ENCODE measurements around the gene ITPR3. TPM values are rescaled to one million over a fixed set of nuclear protein-coding genes. Genes with fewer than 3 reads are reported as not detected.
A peak's percentile ranks its signal among the peaks of the same experiment; 100 is the strongest.
"Not testable (repeated sequence)": the region's sequence is repeated elsewhere in the genome, so short reads cannot be mapped to it uniquely, and the experiment has no call there.

ITPR3 gene
- total RNA-seq, 1 donor from 2014 or later = 15.7 TPM

DNA sequence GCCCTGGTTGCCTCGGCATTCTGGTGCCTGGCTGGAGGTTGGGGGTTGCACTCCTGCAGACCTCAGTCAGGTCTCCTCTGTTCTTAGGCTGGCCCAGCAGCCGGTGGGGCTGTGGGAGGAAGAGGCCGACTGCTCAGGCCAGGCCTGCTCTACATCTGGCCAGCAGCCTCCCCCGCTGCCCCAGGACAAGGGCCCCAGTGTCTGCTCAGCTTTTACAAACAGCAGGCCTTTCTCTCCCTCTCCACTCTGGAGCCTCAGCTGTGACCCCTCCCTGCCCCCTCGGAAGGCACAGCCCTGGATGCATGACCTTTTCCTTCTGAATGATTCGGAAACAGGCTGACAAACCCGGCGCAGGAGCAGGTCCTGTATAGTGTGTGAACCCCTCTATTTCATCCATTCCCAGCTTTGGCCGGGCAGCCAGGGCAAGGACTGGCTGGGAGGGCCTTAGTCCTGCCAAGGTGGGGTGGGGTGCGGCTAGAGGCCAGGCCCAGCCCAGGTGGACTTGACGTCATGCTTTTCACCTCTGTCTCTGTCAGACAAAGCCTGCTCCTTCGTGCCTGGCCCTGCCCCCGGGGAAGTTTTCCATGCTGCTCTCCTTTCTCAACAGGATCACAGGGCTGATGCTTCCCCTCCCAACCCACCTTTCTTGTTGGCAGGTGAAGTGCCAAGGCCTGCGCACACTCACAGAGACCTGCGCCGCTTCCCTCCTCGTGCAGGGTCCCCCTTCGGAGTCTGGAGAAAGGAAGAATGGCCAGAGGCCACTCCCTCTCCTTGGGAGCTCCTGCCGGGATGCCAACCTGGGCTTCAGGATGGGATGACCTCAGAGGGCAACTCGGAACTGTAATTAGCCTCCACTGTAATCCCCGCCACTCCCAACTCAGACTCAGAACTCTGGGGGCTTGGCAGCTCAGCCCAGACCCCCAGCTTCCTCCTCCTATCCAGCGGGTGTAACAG, 10.1 kb upstream of the ITPR3 start:
- no peak for DNase-seq (ENCODE audit: low read depth)

GRCh38 chr6:33613146-33613794, 7.9 kb upstream of the ITPR3 start:
- DNase-seq (ENCODE audit: low read depth) = peak; percentile 93

DNA sequence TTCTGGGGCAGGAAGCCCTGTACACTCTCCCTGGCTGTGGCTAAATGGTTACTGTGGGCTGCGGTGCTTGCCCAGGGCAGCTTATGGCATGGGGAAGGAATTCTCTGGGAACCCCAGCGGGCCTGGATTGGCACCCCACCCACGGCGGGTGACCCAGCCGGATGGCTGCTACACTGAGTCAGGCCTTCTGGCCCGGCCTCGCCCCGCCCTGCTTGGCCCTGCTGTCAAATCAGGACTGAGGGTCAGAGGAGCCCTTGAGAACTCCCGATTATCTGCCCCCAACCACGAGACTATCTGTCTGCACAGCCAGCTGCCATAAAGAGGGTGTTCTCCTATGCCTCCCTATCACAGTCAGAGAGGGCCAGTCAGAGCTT, 7.3 kb upstream of the ITPR3 start:
- DNase-seq (ENCODE audit: low read depth) = peak; percentile 97

DNA sequence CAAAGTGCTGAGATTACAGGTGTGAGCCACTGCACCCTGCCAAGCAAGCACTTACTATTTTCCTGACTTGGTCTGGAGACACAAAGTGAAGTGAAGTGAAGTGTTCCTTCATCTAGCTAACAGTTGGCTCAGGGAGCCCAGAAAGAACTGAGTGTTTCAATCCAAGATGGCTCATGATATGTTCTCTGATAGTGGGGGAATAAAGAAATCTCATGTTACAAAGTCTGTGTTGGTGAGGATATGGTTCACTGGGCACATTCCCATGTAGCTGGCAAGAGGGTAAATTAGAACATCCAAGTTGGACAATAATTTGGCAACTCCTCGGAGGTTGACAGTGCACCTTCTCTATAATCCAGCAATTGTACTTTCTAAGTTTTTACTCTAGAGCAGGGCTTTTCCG, 5.0 kb upstream of the ITPR3 start:
- DNase-seq (ENCODE audit: low read depth) = no peak

DNA sequence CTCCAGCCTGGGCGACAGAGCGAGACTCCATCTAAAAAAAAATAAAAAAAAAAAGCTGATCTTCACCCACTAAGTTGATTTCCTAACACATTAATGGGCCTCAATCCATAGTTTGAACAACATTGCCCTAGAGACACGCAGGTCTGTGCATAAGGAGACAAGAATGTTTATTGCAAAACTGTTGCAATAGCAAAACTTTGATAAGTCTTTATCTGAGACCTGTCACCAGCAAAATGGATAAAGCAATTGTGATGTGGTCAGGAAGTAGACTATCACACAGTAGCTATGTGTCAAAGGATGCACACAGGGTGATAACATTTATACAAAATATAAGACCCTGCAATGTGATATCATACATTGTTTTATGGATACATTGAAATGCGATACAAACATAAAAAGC, 4.2 kb upstream of the ITPR3 start:
- no peak for DNase-seq (ENCODE audit: low read depth)

DNA sequence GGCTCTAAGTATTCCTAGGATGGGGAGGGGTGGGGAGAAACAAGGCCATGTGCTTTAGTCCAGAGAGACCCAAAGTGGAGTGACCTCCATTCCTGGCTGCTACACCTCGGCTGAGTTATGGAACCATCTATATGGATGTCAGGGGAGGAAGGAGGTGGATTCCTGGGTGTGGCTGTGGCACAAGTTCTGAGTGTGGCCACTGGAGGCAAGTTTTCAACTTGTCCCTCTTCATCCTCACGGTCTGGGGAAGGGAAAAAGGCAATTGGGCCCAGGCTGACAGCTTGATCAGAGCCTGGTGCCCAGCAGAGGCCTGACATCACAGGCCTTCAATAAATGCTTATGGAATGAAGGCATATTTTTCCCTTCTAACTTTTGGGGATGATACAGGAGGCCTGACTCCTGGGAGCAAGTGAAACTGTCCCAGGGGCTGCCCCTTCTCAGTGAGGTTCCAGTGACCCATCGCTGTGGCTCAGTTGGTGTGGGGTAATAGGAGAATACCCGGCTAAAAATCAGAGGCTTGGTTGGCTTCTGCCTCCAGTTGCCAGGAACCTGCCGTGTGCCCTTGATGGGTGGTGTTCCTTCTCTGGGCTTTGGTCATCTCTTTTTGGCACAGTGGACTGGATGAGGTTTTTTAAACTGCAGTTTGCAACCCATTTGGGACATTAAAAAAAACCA, 1.8 kb upstream of the ITPR3 start:
- peak; percentile 26 for DNase-seq (ENCODE audit: low read depth)

DNA sequence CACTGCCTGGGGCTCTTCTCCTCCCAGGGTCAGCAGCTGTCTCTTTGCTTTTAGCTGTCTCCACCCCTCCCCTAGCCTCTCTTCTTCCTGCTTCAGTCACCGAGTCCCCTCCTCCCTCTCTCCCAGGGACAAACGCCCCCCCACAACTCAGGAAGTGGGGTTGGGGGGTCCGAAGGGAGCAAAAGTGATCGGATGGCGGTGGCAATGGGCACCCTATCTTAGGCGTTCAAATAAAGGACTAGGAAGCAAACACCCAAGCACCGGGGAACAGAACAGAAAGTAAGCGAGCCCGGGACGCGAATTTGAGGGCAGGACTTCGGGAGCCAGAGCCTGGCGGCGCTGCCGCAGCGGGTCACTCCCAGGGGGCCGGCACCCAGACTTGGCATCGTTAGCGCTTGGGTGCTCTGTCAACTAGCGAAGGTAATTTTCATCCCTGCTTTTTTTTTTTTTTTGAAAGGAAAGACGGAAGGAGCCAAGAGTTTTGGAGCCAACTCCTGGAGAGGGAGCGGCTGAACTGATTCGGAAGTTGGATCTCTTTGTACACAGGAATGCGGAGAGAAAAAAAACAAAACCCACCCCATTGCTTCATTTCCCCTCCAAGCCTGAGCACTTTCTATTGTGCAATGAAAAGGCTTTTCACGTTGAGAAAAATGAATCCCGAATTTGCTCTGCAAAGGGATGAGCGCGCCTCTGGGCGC, 815 bp upstream of the ITPR3 start:
- DNase-seq (ENCODE audit: low read depth) = peak; percentile 71

GRCh38 chr6:33621711-33622388, 728 bp downstream of the ITPR3 start:
- DNase-seq (ENCODE audit: low read depth) = no peak

DNA sequence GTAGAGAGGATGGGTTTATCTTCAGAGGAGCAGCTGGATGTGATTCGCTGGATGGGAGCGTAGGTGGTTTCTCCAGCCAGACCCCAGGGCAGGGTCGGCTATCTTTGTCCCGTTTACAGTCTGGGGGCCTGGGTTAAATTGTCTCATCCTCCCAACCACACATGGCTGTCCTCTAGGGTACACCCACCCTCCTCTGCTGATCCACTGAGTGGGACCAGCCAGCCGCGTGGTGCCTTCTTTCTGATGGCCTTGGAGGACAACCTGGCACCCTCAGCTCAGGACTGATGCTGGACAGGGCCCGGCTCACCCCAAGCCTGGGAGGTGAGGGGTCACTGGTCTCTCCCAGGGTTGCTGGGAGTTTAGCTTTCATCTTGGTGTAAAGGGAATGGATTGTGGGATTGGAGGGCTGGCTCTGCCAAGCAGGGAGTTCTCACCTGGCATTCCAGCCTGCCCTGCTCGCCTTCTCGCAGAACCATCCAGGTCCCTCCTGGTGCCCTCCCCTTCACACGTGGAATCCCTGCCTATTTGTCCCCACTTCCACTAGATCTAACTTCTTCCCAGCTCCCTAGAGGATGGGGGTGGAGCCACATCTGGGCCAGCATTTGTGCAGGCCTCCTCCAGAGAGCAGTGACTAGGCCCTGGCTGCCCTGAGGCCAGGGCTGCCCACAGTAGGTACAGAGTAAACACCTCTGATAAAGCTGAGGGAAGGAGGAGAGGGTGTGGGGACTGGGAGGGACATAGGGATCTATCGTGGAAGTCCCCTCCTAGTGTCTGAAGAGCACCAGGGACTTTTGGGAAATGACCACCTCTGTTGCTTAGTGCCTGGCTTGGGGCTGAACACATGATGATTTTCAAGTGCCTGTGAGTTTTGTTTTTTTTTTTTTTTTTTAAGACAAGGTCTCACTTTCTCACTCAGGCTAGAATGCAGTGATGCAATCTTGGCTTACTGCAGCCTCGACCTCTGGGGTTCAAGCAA, 1.6 kb downstream of the ITPR3 start:
- no peak for DNase-seq (ENCODE audit: low read depth)

DNA sequence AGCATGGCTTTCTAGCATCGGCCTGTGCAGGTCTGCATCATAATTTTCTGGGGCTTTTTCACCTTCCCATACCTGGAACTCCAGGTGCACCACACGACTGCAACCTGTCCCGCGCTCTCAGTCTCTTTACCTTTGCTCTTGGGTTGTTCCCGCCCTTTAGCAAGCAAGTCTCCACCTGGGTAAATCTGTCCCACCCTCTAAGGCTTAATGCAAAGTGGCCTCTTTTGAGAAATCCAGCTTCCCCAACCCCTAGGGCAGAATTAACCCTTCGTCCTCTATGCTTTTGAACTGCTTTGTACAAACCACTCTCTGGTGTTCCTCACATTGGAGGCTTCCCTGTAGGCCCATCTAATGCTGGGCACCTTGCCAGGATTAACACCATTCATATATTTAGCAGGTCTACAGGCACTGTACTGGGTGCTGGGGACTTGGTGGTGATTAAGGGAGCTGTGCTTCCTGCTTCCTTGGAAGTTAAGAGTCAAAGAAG, 2.8 kb downstream of the ITPR3 start:
- DNase-seq (ENCODE audit: low read depth) = no peak

- no peak for DNase-seq (ENCODE audit: low read depth)
Observed at GRCh38 chr6:33624856-33625255, 3.7 kb downstream of the ITPR3 start.

DNA sequence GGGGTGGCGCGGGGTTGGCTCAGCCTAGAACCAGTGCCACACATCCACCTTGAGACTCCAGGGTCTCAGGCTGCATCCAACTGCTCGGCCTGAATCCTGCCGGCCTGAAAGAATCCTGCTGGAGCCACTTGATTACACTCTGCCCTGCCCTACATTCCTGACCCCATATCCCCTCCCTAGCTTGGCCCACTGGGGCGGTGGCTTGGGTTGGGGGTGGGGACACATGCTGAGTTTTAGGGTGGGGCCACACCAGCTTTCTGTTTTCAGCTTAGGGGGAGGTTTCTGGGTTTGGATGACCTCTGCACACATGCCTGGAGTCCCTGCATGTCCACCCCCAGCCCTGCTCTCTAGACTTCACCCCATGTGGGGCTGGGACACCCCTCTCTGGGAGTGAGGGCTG, 6.8 kb downstream of the ITPR3 start:
- DNase-seq (ENCODE audit: low read depth) = peak; percentile 47

DNA sequence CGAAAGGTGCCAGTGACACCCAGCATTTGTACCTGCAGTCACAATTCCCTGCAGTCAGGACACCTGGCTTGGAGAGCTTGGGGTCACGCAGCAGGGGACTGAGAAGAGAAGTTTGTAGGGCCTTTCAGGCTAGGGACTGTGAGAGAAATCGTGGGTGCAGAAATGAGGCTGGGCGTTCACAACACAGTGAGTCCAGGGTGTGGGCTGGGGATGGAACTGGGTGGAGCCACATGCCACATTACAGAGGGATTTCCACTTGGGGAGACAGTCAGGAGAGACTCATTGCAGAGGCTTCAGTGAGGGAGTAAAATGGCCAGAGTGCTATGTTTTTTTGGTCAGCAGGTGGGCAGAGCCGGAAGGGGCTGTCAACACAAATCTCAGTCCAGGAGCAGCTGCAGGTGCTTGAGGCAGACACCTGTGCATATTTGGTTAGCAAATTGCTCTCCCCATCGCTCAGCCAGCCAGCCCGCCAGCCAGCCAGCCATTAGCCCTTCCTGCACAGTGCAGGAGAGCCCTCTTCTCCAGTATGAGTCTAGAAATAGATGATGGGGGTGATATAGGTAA, 7.4 kb downstream of the ITPR3 start:
- peak; percentile 45 for DNase-seq (ENCODE audit: low read depth)

- DNase-seq (ENCODE audit: low read depth) = no peak
Observed at GRCh38 chr6:33630014-33630413, 8.9 kb downstream of the ITPR3 start.

DNA sequence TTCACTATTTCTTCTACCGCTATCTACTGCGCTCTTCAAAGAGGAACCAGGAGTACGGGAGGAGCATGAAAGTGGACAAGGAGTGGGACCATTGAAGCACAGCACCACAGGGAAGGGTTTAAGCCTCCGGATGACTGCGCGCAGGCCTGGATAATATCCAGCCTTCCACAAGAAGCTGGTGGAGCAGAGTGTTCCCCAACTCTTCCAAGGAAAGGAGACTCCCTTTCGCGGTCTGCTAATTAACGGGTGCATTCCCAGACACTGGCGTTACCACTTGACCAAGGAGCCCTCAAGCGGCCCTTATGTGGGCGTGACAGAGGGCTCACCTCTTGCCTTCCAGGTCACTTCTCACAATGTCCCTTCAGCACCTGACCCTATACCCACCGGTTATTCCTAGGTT, 10.4 kb downstream of the ITPR3 start:
- not testable (repeated sequence) for DNase-seq (ENCODE audit: low read depth)

GRCh38 chr6:33631971-33632557, 10.9 kb downstream of the ITPR3 start:
- no peak for DNase-seq (ENCODE audit: low read depth)

- DNase-seq (ENCODE audit: low read depth) = peak; percentile 66
Observed at GRCh38 chr6:33632558-33633039, 11.5 kb downstream of the ITPR3 start.

- no peak for DNase-seq (ENCODE audit: low read depth)
Observed at GRCh38 chr6:33633084-33633461, 12.0 kb downstream of the ITPR3 start.
